Smooth muscle cell (in vitro differentiated cells): ENCODE measurements around the gene MORN3. TPM values are rescaled to one million over a fixed set of nuclear protein-coding genes. Genes with fewer than 3 reads are reported as not detected.

Experiments used
- DNase-seq: peaks from one replicate; lab custom pipeline; 2025; ENCODE audit not compliant: unreplicated experiment; lab: John Stamatoyannopoulos, UW
- H2AFZ ChIP-seq: fragments of 200-600 bp; sonication (generic); 2 replicates; pipeline ENCODE4 v1.6.0; 2016; ENCODE audit warnings: antibody characterized with exemption, low read depth, mild to moderate bottlenecking
- H3F3A ChIP-seq: fragments of 200-600 bp; sonication (generic); 2 replicates; pipeline ENCODE4 v1.6.0; 2017; ENCODE audit warnings: antibody characterized with exemption, low read depth
- H3K27ac ChIP-seq: fragments of 200-600 bp; sonication (generic); 2 replicates; pipeline ENCODE4 v1.5.1; 2016; ENCODE audit warnings: low read depth, mild to moderate bottlenecking
- H3K27me3 ChIP-seq: fragments of 200-600 bp; sonication (generic); 2 replicates; pipeline ENCODE4 v1.6.1; 2016; ENCODE audit warnings: low read depth, mild to moderate bottlenecking
- H3K36me3 ChIP-seq: fragments of 200-600 bp; sonication (generic); 2 replicates; pipeline ENCODE4 v1.5.1; 2016; ENCODE audit warnings: low read depth
- H3K4me1 ChIP-seq: fragments of 200-600 bp; sonication (generic); 2 replicates; pipeline ENCODE4 v1.5.1; 2016; ENCODE audit warnings: low read depth
- H3K4me2 ChIP-seq: fragments of 200-600 bp; sonication (generic); 2 replicates; pipeline ENCODE4 v1.6.0; 2016; ENCODE audit warnings: mild to moderate bottlenecking
- H3K4me3 ChIP-seq: fragments of 200-600 bp; sonication (generic); 2 replicates; pipeline ENCODE4 v1.5.1; 2016; ENCODE audit warnings: mild to moderate bottlenecking
- H3K79me2 ChIP-seq: fragments of 200-600 bp; sonication (generic); 2 replicates; pipeline ENCODE4 v1.6.0; 2016; ENCODE audit warnings: low read depth, mild to moderate bottlenecking
- H3K9ac ChIP-seq: fragments of 200-600 bp; sonication (generic); 2 replicates; pipeline ENCODE4 v1.6.0; 2016; ENCODE audit warnings: low read depth
- H3K9me3 ChIP-seq: fragments of 200-600 bp; sonication (generic); replicated peaks from 2 replicates; pipeline ENCODE4 v1.5.1; 2016; ENCODE audit warnings: low read depth
- H4K20me1 ChIP-seq: fragments of 200-600 bp; sonication (generic); 2 replicates; pipeline ENCODE4 v1.6.0; 2016; ENCODE audit warnings: low read depth
- CTCF ChIP-seq: fragments of 200-600 bp; sonication (generic); IDR thresholded peaks from 2 replicates; pipeline ENCODE4 v1.5.1; 2017; ENCODE audit warnings: borderline replicate concordance, mild to moderate bottlenecking, antibody characterized with exemption; ENCODE audit not compliant: insufficient read depth, poor library complexity, severe bottlenecking
- WGBS: methylation state at CpG from one replicate; pipeline ENCODE4 v1.1.7; 2016; ENCODE audit warnings: low lambda C conversion rate; 5-methylcytosine and 5-hydroxymethylcytosine counted together
- polyA plus RNA-seq: library from polyadenylated mRNA; unstranded; fragments of >200 nt; fragmentation: Nextera tagmentation; extraction: Ambion mirVana; gene quantifications from 2 replicates; pipeline ENCODE4 v1.2.1, GENCODE V29; 2016
- total RNA-seq: library from RNA; depleted of rRNA; stranded (reverse); fragments of >200 nt; gene quantifications from 2 replicates; pipeline ENCODE4 v1.2.3, GENCODE V29; 2014

MORN3 gene
- 0.13 and 0.18 TPM in 2 replicates for total RNA-seq
- 0.11 and 2.0 TPM in 2 replicates for polyA plus RNA-seq

GRCh38 chr12:121669521-121669900 lies at the start of gene MORN3:
Gene MORN3, minus strand, starts transcription at chr12:121669654. Its CDS starts 171 bp downstream, at chr12:121669483.
- H3K4me2 ChIP-seq: no peak within 1 kb of the TSS
- peaks cover 6% of the 10 kb centered on the region for H3F3A ChIP-seq
- H3K36me3 ChIP-seq: no peaks in the 10 kb centered on the region
- no peaks in the 10 kb centered on the region for H3K27me3 ChIP-seq
- no peaks in the 10 kb centered on the region for H4K20me1 ChIP-seq
- no peak within 1 kb of the TSS for H3K4me3 ChIP-seq
- DNase-seq: no peak
- peaks cover 9% of the 10 kb centered on the region for H3K4me1 ChIP-seq
- TF ChIP-seq CTCF: no peak
- H3K9me3 ChIP-seq: no peaks in the 10 kb centered on the region
- no peak within 1 kb of the TSS for H3K9ac ChIP-seq
- no peaks in the 10 kb centered on the region for H3K79me2 ChIP-seq
- 88% methylated on average over 5 of the region's 5 CpGs for WGBS
- no peak within 1 kb of the TSS for H3K27ac ChIP-seq
- no peak within 1 kb of the TSS for H2AFZ ChIP-seq

GRCh38 chr12:121718653-121719239 lies 49.3 kb upstream of the MORN3 start:
- H3K27me3 ChIP-seq: no peaks in the 10 kb centered on the region
- peak overlapping the region; percentile 29 for H3K27ac ChIP-seq
- no peaks in the 10 kb centered on the region for H3K36me3 ChIP-seq
- H3K4me2 ChIP-seq: no peak overlapping the region
- H3K4me1 ChIP-seq: peaks cover 4% of the 10 kb centered on the region
- no peak overlapping the region for H3K4me3 ChIP-seq
- no peak overlapping the region for H3K9ac ChIP-seq
- no peak for TF ChIP-seq CTCF
- no peak for DNase-seq
- H3K79me2 ChIP-seq: peaks cover 46% of the 10 kb centered on the region
- H4K20me1 ChIP-seq: peaks cover 16% of the 10 kb centered on the region
- H2AFZ ChIP-seq: no peak overlapping the region
- 98% methylated on average over 3 of the region's 3 CpGs for WGBS
- no peaks in the 10 kb centered on the region for H3K9me3 ChIP-seq
- peaks cover 5% of the 10 kb centered on the region for H3F3A ChIP-seq

- H3F3A ChIP-seq: peaks cover 5% of the 10 kb centered on the region
- no peak for TF ChIP-seq CTCF
- peaks cover 16% of the 10 kb centered on the region for H4K20me1 ChIP-seq
- H3K79me2 ChIP-seq: peaks cover 50% of the 10 kb centered on the region
- peak overlapping the region; percentile 85 for H3K27ac ChIP-seq
- no peak for DNase-seq
- no peaks in the 10 kb centered on the region for H3K36me3 ChIP-seq
- no peak overlapping the region for H2AFZ ChIP-seq
- no peak overlapping the region for H3K4me3 ChIP-seq
- H3K9me3 ChIP-seq: no peaks in the 10 kb centered on the region
- no peaks in the 10 kb centered on the region for H3K27me3 ChIP-seq
- WGBS: 54% methylated on average over 10 of the region's 10 CpGs
- peaks cover 4% of the 10 kb centered on the region for H3K4me1 ChIP-seq
- H3K9ac ChIP-seq: peak overlapping the region; percentile 26
- peak overlapping the region; percentile 40 for H3K4me2 ChIP-seq
Observed at GRCh38 chr12:121717041-121717699, 47.7 kb upstream of the MORN3 start.
